Testis (tissue), 3 donors: Measurements from ENCODE around the gene KMO. TPM values are rescaled to one million over a fixed set of nuclear protein-coding genes. Genes with fewer than 3 reads are reported as not detected.

Experiments used
- DNase-seq: peaks from one replicate; pipeline ENCODE4 v3.0.0-alpha.2; 2019
- H3K27ac ChIP-seq, 2 donors: fragments of 200-600 bp; sonication (generic); one replicate each; pipeline ENCODE4 v1.5.1; 2019
- H3K27me3 ChIP-seq: fragments of 200-600 bp; sonication (generic); one replicate; pipeline ENCODE4 v1.5.1; 2019
- H3K36me3 ChIP-seq: fragments of 200-600 bp; sonication (generic); one replicate; pipeline ENCODE4 v1.5.1; 2017; ENCODE audit warnings: low read depth; ENCODE audit errors: missing control alignments
- H3K4me1 ChIP-seq: fragments of 200-600 bp; sonication (generic); one replicate; pipeline ENCODE4 v1.5.1; 2019
- H3K4me3 ChIP-seq, 2 donors: fragments of 200-600 bp; sonication (generic); one replicate each; pipeline ENCODE4 v1.5.1; 2017 to 2019
- H3K9me3 ChIP-seq: fragments of 200-600 bp; sonication (generic); one replicate; pipeline ENCODE4 v1.5.1; 2017
- CTCF ChIP-seq, 3 experiments: fragments of 450-650 bp in 2 of 3; fragments of 200-600 bp in 1 of 3; sonication (generic) in 1 of 3; IDR thresholded peaks; one replicate each; pipeline ENCODE4 v1.5.1; 2016 to 2019; ENCODE audit warnings: antibody characterized with exemption in 3 of 3, mild to moderate bottlenecking in 2 of 3, moderate library complexity in 1 of 3
- POLR2A ChIP-seq: fragments of 450-650 bp; IDR thresholded peaks from one replicate; pipeline ENCODE4 v1.6.1; 2017; ENCODE audit warnings: antibody characterized with exemption, mild to moderate bottlenecking, moderate library complexity
- WGBS, 2 donors: methylation state at CpG; one replicate each; pipeline ENCODE4 v1.1.5; 2018; 5-methylcytosine and 5-hydroxymethylcytosine counted together
- intact Hi-C: fragments of 100-400 bp; cut with DNase I; formaldehyde crosslinking; loops from one replicate; pipeline ENCODE4 v1.15.1; 2023; ENCODE audit warnings: low total_unique reads
- polyA plus RNA-seq: library from polyadenylated mRNA; stranded (reverse); fragments of 350-450 nt; fragmentation: Illumina TruSeq; extraction: RNeasy Lipid Tissue Mini Kit (QIAGEN cat#74804); gene quantifications from one replicate; pipeline ENCODE4 v1.2.3, GENCODE V29; 2014; ENCODE audit warnings: low read depth, low replicate concordance; ENCODE audit not compliant: insufficient read depth
- total RNA-seq, 2 donors: library from RNA; depleted of rRNA; stranded (reverse); fragments of >200 nt; gene quantifications; one replicate each; pipeline ENCODE4 v1.2.3, GENCODE V29; 2016

Gene KMO
- total and polyA plus RNA-seq, 3 donors from 2014 or later, result 0.39 to 1.5 (median 0.99) TPM

- WGBS, 2 donors, result 88 to 90% methylated on average over 2 of the region's 2 CpGs
- Histone ChIP-seq H3K4me3 (no peak overlapping the region), H3K9me3 (no peaks in the 10 kb centered on the region), H3K27me3 (no peaks in the 10 kb centered on the region), H3K36me3 (no peaks in the 10 kb centered on the region), H3K27ac (no peak overlapping the region), H3K4me1 (no peaks in the 10 kb centered on the region)
- intact Hi-C loops, result no loop called here
- DNase-seq, result no peak
- TF ChIP-seq CTCF (IDR thresholded peaks at IDR 0.05) (no peak), POLR2A (no peak)
These were observed 37.7 kb downstream of the KMO start for GRCh38 chr1:241569848-241570247.

GRCh38 chr1:241574154-241574553 lies 42.0 kb downstream of the KMO start:
- DNase-seq, result no peak
- intact Hi-C loops, result no loop called here
- H3K36me3 ChIP-seq, result no peaks in the 10 kb centered on the region
- no peak overlapping the region for H3K4me3 ChIP-seq
- H3K4me1 ChIP-seq, result no peaks in the 10 kb centered on the region
- no peaks in the 10 kb centered on the region for H3K27me3 ChIP-seq
- no peaks in the 10 kb centered on the region for H3K9me3 ChIP-seq
- TF ChIP-seq POLR2A, result no peak
- no peak overlapping the region for H3K27ac ChIP-seq

GRCh38 chr1:241579434-241579833 lies 47.3 kb downstream of the KMO start:
- DNase-seq, result no peak
- no peak overlapping the region for H3K4me3 ChIP-seq
- no peaks in the 10 kb centered on the region for H3K36me3 ChIP-seq
- H3K9me3 ChIP-seq, result no peaks in the 10 kb centered on the region
- H3K4me1 ChIP-seq, result no peaks in the 10 kb centered on the region
- 79% methylated on average over 3 to 4 of the region's 4 CpGs for WGBS, 2 donors
- H3K27ac ChIP-seq, result no peak overlapping the region
- no peaks in the 10 kb centered on the region for H3K27me3 ChIP-seq
- TF ChIP-seq CTCF (IDR thresholded peaks at IDR 0.05), result no peak
- no peak for TF ChIP-seq POLR2A
- intact Hi-C loops, result no loop called here

DNA sequence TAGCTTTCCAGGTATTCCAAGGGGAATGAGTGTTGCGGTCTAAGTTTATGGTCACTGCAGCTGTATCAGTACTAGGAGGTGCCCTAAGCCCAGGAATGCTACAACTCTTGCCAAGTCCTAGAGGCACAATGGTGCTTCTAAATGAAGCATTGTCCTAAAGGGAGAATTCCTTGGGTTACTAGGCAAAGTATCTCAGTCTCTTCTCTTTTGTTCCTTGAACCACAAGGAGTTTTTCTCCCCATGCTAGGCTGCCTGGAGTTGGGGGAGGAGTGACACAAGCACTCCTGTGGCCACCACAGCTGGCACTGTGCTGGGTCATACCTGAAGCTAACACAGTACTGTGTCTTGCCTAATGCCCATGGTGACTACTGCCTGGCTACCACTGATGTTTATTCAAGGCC lies 50.7 kb downstream of the KMO start:
- Histone ChIP-seq H3K4me3 (no peak overlapping the region), H3K27ac (no peak overlapping the region), H3K4me1 (no peaks in the 10 kb centered on the region), H3K27me3 (no peaks in the 10 kb centered on the region), H3K36me3 (no peaks in the 10 kb centered on the region), H3K9me3 (no peaks in the 10 kb centered on the region)
- 87 to 100% methylated on average over 1 of the region's 1 CpG for WGBS, 2 donors
- intact Hi-C loops, result no loop called here
- no peak for TF ChIP-seq CTCF (IDR thresholded peaks at IDR 0.05)
- TF ChIP-seq POLR2A, result no peak
- DNase-seq, result no peak

- H3K27ac ChIP-seq, result no peak overlapping the region
- H3K27me3 ChIP-seq, result no peaks in the 10 kb centered on the region
- DNase-seq, result no peak
- H3K36me3 ChIP-seq, result no peaks in the 10 kb centered on the region
- H3K4me1 ChIP-seq, result no peaks in the 10 kb centered on the region
- TF ChIP-seq POLR2A (no peak), CTCF (IDR thresholded peaks at IDR 0.05) (no peak)
- H3K4me3 ChIP-seq, result no peak overlapping the region
- intact Hi-C loops, result no loop called here
- H3K9me3 ChIP-seq, result no peaks in the 10 kb centered on the region
- WGBS, 2 donors, result 63 to 82% methylated on average over 14 of the region's 14 CpGs
These were observed 54.8 kb downstream of the KMO start for GRCh38 chr1:241586905-241587512.
